Tibial nerve (tissue), 4 donors: ENCODE data around the gene SNRNP40.

Source experiments
- EP300 ChIP-seq, 2 donors: sonication (generic); formaldehyde crosslinking; IDR thresholded peaks; one replicate each; pipeline ENCODE4 v1.6.1; 2017; ENCODE audit warnings: antibody characterized with exemption in 2 of 2, mild to moderate bottlenecking in 1 of 2
- POLR2A ChIP-seq, 2 donors: fragments of 450-650 bp; IDR thresholded peaks; one replicate each; pipeline ENCODE4 v1.6.1; 2017; ENCODE audit warnings: antibody characterized with exemption in 2 of 2, mild to moderate bottlenecking in 2 of 2, moderate library complexity in 2 of 2
- TF ChIP-seq, protein P1 (sequence below), 5 experiments: fragments of 200-600 bp in 3 of 5; fragments of 450-650 bp in 2 of 5; sonication (generic) in 3 of 5; IDR thresholded peaks; one replicate each; pipeline ENCODE4 v1.5.1; 2016 to 2019; ENCODE audit warnings: antibody characterized with exemption in 5 of 5, mild to moderate bottlenecking in 3 of 5, moderate library complexity in 2 of 5

GRCh38 chr1:31327381-31327780 lies 30.8 kb upstream of the SNRNP40 start:
- TF ChIP-seq, protein P1, sequence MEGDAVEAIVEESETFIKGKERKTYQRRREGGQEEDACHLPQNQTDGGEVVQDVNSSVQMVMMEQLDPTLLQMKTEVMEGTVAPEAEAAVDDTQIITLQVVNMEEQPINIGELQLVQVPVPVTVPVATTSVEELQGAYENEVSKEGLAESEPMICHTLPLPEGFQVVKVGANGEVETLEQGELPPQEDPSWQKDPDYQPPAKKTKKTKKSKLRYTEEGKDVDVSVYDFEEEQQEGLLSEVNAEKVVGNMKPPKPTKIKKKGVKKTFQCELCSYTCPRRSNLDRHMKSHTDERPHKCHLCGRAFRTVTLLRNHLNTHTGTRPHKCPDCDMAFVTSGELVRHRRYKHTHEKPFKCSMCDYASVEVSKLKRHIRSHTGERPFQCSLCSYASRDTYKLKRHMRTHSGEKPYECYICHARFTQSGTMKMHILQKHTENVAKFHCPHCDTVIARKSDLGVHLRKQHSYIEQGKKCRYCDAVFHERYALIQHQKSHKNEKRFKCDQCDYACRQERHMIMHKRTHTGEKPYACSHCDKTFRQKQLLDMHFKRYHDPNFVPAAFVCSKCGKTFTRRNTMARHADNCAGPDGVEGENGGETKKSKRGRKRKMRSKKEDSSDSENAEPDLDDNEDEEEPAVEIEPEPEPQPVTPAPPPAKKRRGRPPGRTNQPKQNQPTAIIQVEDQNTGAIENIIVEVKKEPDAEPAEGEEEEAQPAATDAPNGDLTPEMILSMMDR (IDR thresholded peaks at IDR 0.05) = no peak
- no peak for TF ChIP-seq POLR2A (IDR thresholded peaks at IDR 0.05)
- TF ChIP-seq EP300 (IDR thresholded peaks at IDR 0.05) = no peak
